RWPE1 (cell line): ENCODE results near the gene GPR6.

Experiments
- CTCF ChIA-PET: fragments of 350-600 bp; sonication (Branson Sonifier 250); formaldehyde crosslinking; extraction: SDS; loops from one replicate; lab custom pipeline; 2021; lab: Yijun Ruan, JAX
- POLR2A ChIA-PET: fragments of 400-600 bp; formaldehyde crosslinking; extraction: SDS; loops from one replicate; lab custom pipeline; 2020; ENCODE audit warnings: antibody characterized with exemption; ENCODE audit not compliant: low non-redundant PET; lab: Yijun Ruan, JAX
- DNase-seq: peaks from one replicate; pipeline ENCODE4 v3.0.0; 2012; ENCODE audit warnings: low spot score
- H3K27ac ChIP-seq: fragments of 450-650 bp; 2 replicates; pipeline ENCODE4 v1.5.1; 2017
- CTCF ChIP-seq: fragments of 450-650 bp; conservative IDR thresholded peaks from 2 replicates; pipeline ENCODE4 v1.5.1; 2017; ENCODE audit warnings: low read depth, mild to moderate bottlenecking

Gene GPR6

DNA sequence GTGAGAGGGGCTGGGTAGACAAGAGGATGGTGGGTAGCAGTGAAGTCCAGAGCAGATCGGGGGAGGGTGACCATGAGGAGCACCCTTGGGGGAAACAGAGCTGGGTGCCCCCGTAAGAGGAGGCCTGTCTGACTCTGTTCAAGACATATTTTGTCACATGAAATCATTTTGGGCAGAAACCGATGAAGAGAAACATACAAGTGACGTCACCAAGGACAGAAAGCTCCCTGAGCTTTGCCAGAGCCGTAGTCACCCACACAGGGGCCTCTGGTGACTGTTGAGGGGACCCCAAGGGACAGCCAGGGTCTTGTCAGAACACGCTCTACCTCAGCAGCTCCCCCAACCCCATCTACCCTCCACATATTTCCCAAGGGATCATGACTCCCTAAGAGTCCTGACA, 39.2 kb downstream of the GPR6 start:
- CTCF ChIA-PET, result interaction anchor here (0.7 kb wide), 1 partner anchor 12 kb away, joined by 5 read pairs; no protein-coding TSS in a partner anchor
- no peak for DNase-seq
- H3K27ac ChIP-seq, result no peak overlapping the region
- TF ChIP-seq CTCF, result no peak
- POLR2A ChIA-PET, result no interaction called here

GRCh38 chr6:110017946-110018345, 39.8 kb downstream of the GPR6 start:
- POLR2A ChIA-PET, result no interaction called here
- TF ChIP-seq CTCF, result no peak
- CTCF ChIA-PET, result no interaction called here
- no peak overlapping the region for H3K27ac ChIP-seq
- no peak for DNase-seq

DNA sequence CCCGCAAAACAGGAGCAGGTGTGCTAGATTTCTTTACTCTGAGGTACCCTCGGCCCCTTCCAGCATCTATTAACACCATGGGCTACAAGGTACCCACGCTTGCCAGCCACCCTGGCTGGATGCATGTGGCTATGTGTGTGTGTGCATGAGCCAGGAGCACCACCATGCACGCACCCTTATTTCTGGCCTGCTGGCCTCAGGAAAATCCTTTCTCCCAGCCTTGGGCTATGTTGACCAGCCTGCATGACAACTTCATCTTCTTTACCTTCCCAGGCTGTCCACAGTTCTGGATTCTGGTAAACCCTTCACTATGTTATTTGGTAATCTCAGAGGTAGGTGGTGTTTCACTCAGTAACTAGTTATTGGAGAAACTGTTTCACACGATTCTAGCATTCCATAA, 40.4 kb downstream of the GPR6 start:
- DNase-seq, result no peak
- POLR2A ChIA-PET, result no interaction called here
- TF ChIP-seq CTCF, result no peak
- H3K27ac ChIP-seq, result no peak overlapping the region
- CTCF ChIA-PET, result no interaction called here

DNA sequence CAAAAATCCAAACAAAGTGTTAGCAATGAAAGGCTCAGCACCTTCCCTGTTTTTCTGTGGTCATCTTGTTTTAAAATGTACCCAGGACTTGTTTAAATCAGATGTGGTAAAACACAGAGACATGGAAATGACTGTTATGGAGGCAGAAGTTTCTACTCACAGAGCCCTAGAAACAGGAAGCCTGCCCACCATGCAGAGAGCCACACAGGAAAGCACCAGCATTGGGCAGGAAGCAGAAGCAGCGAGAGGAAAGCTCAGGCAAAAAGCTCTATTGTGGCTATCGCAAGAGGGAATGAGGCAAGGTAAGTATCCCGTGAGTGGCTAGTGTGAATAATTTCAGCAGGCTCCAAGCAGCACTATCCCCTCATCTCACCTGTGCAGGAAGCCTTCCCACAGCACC, 42.8 kb downstream of the GPR6 start:
- CTCF ChIA-PET, result no interaction called here
- H3K27ac ChIP-seq, result no peak overlapping the region
- DNase-seq, result no peak
- TF ChIP-seq CTCF, result no peak
- POLR2A ChIA-PET, result no interaction called here

DNA sequence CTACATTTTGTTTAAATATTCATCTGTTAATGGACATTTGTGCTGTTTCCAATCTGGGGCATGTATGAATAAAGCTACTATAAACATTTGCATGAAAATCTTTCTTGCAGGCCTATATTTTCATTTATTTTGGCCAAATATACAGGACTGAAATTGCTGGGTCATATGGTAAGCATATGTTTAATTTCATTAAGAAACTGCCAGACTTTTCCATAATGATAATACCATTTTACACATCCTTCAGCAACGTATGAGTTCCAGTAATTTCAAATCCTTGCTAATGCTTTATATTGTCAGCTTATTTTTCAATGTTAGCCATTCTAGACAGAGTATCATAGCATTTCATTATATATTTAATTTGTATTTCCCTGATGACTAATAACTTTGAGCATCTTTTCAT, 51.0 kb downstream of the GPR6 start:
- no peak overlapping the region for H3K27ac ChIP-seq
- DNase-seq, result no peak
- POLR2A ChIA-PET, result no interaction called here
- CTCF ChIA-PET, result interaction anchor here (0.6 kb wide), 1 partner anchor 12 kb away, joined by 5 read pairs; no protein-coding TSS in a partner anchor
- no peak for TF ChIP-seq CTCF
